ENCODE data around the gene NFASC.

DNA sequence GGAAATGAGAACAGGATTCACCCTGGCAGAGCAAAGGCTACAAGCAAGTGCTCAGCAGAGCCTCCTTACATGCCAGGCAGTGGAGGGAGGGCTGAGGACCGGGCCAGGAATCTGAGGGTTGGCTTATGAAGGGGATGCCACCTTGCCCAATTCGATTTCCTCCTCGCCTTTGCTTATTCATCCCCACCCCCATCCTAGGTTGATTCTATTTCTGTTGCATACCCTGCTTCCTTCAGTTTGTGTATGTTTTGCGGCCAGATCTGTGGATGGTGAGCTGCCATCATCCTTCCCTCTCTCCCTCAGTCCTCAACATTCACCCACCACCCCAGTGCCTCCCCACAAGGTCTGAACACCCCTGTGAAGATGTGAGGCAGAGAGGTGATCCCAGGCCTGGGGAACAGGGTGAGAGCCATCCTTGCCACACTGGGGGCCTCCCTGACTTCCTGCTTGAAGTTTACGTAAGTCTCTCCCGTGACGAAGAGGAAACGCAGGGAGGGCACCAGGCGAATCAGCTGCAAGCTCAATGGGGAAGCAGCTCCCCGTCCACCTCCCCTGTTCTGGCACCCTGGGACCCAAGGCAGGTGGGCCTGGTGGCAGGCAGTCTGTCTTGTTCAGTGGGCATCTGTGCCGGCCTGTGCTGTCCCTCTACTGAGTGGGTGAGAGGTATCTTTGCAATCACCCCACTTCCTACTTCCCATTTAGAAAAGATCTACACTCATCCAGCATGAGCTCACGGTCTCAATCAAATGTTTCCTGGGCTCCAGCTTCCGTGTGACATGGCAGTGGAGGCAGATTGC, 121.7 kb downstream of the NFASC start:
- TF ChIP-seq, protein P1, sequence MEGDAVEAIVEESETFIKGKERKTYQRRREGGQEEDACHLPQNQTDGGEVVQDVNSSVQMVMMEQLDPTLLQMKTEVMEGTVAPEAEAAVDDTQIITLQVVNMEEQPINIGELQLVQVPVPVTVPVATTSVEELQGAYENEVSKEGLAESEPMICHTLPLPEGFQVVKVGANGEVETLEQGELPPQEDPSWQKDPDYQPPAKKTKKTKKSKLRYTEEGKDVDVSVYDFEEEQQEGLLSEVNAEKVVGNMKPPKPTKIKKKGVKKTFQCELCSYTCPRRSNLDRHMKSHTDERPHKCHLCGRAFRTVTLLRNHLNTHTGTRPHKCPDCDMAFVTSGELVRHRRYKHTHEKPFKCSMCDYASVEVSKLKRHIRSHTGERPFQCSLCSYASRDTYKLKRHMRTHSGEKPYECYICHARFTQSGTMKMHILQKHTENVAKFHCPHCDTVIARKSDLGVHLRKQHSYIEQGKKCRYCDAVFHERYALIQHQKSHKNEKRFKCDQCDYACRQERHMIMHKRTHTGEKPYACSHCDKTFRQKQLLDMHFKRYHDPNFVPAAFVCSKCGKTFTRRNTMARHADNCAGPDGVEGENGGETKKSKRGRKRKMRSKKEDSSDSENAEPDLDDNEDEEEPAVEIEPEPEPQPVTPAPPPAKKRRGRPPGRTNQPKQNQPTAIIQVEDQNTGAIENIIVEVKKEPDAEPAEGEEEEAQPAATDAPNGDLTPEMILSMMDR (IDR thresholded peaks at IDR 0.05) = no peak
- TF ChIP-seq POLR2AphosphoS5 (IDR thresholded peaks at IDR 0.05) = no peak

Measured in sigmoid colon (tissue), 4 donors.